GM12875 (cell line): ENCODE measurements around the gene STAT6.

Source experiments
- H3K4me3 ChIP-seq: one replicate; pipeline ENCODE4 v1.5.1; 2011; ENCODE audit warnings: low read depth, low read length, control low read depth
- CTCF ChIP-seq: IDR thresholded peaks from 2 replicates; pipeline ENCODE4 v1.5.1; 2011; ENCODE audit warnings: low read depth, mild to moderate bottlenecking, control low read depth, inconsistent platforms, low read length, moderate library complexity, borderline replicate concordance; ENCODE audit not compliant: insufficient read depth

Gene STAT6

GRCh38 chr12:57098546-57098945 lies 12.6 kb downstream of the STAT6 start:
- TF ChIP-seq CTCF: no peak
- H3K4me3 ChIP-seq: no peak overlapping the region

GRCh38 chr12:57097554-57097835 lies 13.7 kb downstream of the STAT6 start:
- no peak overlapping the region for H3K4me3 ChIP-seq
- no peak for TF ChIP-seq CTCF

GRCh38 chr12:57096748-57097553 lies 14.2 kb downstream of the STAT6 start:
- no peak for TF ChIP-seq CTCF
- H3K4me3 ChIP-seq: no peak overlapping the region

GRCh38 chr12:57096099-57096572 lies 15.0 kb downstream of the STAT6 start:
- TF ChIP-seq CTCF: no peak

GRCh38 chr12:57095440-57095839 lies 15.7 kb downstream of the STAT6 start:
- no peak for TF ChIP-seq CTCF
- H3K4me3 ChIP-seq: no peak overlapping the region

More at GRCh38 chr12:57096099-57096572, 15.0 kb downstream of the STAT6 start:
- no peak overlapping the region for H3K4me3 ChIP-seq

DNA sequence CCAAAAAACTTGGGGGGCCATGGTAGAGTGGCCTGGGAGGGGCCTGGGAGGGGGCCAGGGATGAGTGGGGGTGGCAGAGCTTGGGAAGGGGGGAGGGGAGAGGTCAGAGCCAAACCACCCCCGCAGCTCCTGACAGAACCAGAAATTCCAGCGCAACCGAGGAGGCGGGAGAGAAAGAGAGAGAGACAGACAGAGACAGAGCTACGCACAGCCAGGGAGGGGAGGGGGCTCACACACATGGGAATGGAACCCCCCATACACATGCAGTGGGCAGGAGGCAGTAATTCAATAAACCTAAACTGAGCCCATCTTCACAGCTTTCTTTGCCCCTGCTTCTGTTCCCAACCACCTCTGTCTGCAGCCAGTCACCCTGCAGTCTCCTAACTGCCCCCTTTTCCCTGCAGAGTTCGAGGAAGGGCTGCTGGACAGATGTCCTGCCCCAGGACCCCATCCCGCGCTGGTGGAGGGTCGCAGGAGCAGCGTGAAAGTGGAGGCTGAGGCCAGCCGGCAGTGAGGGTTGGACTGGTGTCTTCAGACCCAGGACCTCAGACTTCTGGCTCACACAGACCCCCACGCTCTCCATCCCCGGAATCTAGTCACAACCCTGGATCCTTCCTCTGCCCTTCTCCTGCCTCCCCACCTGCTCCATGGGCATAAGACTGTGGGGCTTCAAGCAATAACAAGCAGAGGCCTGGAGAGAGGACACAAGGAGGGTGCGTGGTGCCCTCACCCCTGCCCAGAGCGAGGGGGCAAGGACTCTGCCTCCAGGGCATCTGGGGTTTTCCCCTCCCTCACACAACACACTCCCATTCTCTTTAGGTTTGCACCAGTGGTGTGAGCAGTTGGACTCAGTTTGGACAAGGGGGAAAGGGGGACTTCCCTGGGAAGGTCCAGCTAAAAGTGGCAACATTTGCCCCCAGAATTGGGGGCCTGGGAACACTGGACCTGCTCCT lies 16.7 kb downstream of the STAT6 start:
- H3K4me3 ChIP-seq: no peak overlapping the region
- no peak for TF ChIP-seq CTCF
